K562 (cell line): ENCODE data around the gene DSP. TPM values are rescaled to one million over a fixed set of nuclear protein-coding genes. Genes with fewer than 3 reads are reported as not detected.

Experiments
- ASH1L ChIP-seq: fragments of 450-650 bp; IDR thresholded peaks from 2 replicates; pipeline ENCODE4 v1.6.1; 2018; ENCODE audit warnings: borderline replicate concordance, mild to moderate bottlenecking, low read depth; ENCODE audit not compliant: partially characterized antibody
- DNMT1 ChIP-seq: fragments of 450-650 bp; IDR thresholded peaks from 2 replicates; pipeline ENCODE4 v1.6.1; 2016; ENCODE audit warnings: antibody characterized with exemption, mild to moderate bottlenecking
- DPF2 ChIP-seq: fragments of 450-650 bp; IDR thresholded peaks from 2 replicates; pipeline ENCODE4 v1.6.1; 2016
- E2F1 ChIP-seq: sonication (generic); formaldehyde crosslinking; IDR thresholded peaks from 2 replicates; pipeline ENCODE4 v1.8.1; 2023; ENCODE audit warnings: mild to moderate bottlenecking, missing genetic modification reagents, moderate library complexity
- ETV1 ChIP-seq: fragments of 450-650 bp; conservative IDR thresholded peaks from 2 replicates; pipeline ENCODE4 v1.6.1; 2016; ENCODE audit warnings: missing genetic modification characterization, control low read depth, low read depth, missing compliant biosample characterization
- HMG20B ChIP-seq: fragments of 250-450 bp; sonication (Bioruptor Pico); IDR thresholded peaks from 2 replicates; pipeline ENCODE4 v1.5.0; 2021; ENCODE audit warnings: mild to moderate bottlenecking
- L3MBTL2 ChIP-seq: fragments of 450-650 bp; IDR thresholded peaks from 2 replicates; pipeline ENCODE4 v1.6.1; 2016; ENCODE audit warnings: mild to moderate bottlenecking, moderate library complexity
- MYNN ChIP-seq, 2 experiments: sonication (generic); formaldehyde crosslinking in 1 of 2; IDR thresholded peaks; 2 replicates each; pipeline versions ENCODE4 v1.5.0 to v1.6.1; 2016 to 2020; ENCODE audit warnings: antibody characterized with exemption in 1 of 2, missing genetic modification reagents in 1 of 2
- NFE2 ChIP-seq: IDR thresholded peaks from 2 replicates; pipeline ENCODE4 v1.6.1; 2014; ENCODE audit warnings: antibody characterized with exemption, low read depth
- NFRKB ChIP-seq: fragments of 450-650 bp; IDR thresholded peaks from 2 replicates; pipeline ENCODE4 v1.6.1; 2016; ENCODE audit warnings: low read depth
- NFXL1 ChIP-seq: fragments of 450-650 bp; formaldehyde crosslinking; IDR thresholded peaks from 2 replicates; pipeline ENCODE4 v1.4.0; 2021; ENCODE audit warnings: mild to moderate bottlenecking
- RAD21 ChIP-seq, 2 experiments: fragments of 250-450 bp in 1 of 2; fragments of 450-650 bp in 1 of 2; sonication (Bioruptor Pico) in 1 of 2; formaldehyde crosslinking in 1 of 2; IDR thresholded peaks in 1 of 2; conservative IDR thresholded peaks in 1 of 2; 2 replicates each; pipeline versions ENCODE4 v1.4.0 to v1.8.0; 2020 to 2022; ENCODE audit warnings: mild to moderate bottlenecking in 2 of 2, moderate library complexity in 1 of 2
- SIN3A ChIP-seq, 2 experiments: fragments of 150-350 bp in 1 of 2; IDR thresholded peaks; 2 replicates each; pipeline ENCODE4 v1.6.1; 2011 to 2016; ENCODE audit warnings: borderline replicate concordance in 2 of 2, low read depth in 2 of 2, low read length in 2 of 2, mild to moderate bottlenecking in 2 of 2, moderate library complexity in 2 of 2; ENCODE audit not compliant: control insufficient read depth in 1 of 2
- SMARCA5 ChIP-seq: fragments of 450-650 bp; IDR thresholded peaks from 2 replicates; pipeline ENCODE4 v1.6.1; 2016
- TAL1 ChIP-seq: fragments of 450-650 bp; IDR thresholded peaks from 2 replicates; pipeline ENCODE4 v1.6.1; 2016; ENCODE audit warnings: mild to moderate bottlenecking
- ZNF146 ChIP-seq: IDR thresholded peaks from one replicate; pipeline ENCODE4 v1.6.1; 2018; ENCODE audit warnings: missing compliant biosample characterization; ENCODE audit not compliant: unreplicated experiment
- ZNF76 ChIP-seq: fragments of 250-450 bp; sonication (Bioruptor Pico); IDR thresholded peaks from 2 replicates; pipeline ENCODE4 v1.4.0; 2020; ENCODE audit warnings: mild to moderate bottlenecking, moderate library complexity, borderline replicate concordance
- polyA plus RNA-seq, 8 experiments: library from polyadenylated mRNA; depleted of rRNA in 4 of 8; stranded (reverse) in 5 of 8; unstranded in 3 of 8; fragments of >200 nt; fragmentation: Nextera tagmentation in 2 of 8; fragmentation: Illumina TruSeq in 1 of 8; extraction: Ambion mirVana in 2 of 8; extraction: Trizol in 1 of 8; gene quantifications; 2 replicates each; pipeline versions ENCODE4 v1.2.1 to v1.2.3, GENCODE V29; 2011 to 2014; ENCODE audit warnings: inconsistent platforms in 1 of 8, missing spikeins in 1 of 8
- total RNA-seq, 7 experiments: library from RNA; depleted of rRNA in 6 of 7; stranded (reverse); fragments of >200 nt in 6 of 7; fragmentation: Illumina TruSeq in 2 of 7; extraction: Trizol in 2 of 7; gene quantifications; 2 replicates each; pipeline versions ENCODE4 v1.2.1 to v1.2.3, GENCODE V29; 2011 to 2021; ENCODE audit warnings: low replicate concordance in 1 of 7
- TF ChIP-seq, protein P1 (sequence below): fragments of 450-650 bp; formaldehyde crosslinking; IDR thresholded peaks from 2 replicates; pipeline ENCODE4 v1.4.0; 2022; ENCODE audit warnings: missing genetic modification characterization
- TF ChIP-seq, protein P2 (sequence below), 2 experiments: fragments of 450-650 bp in 1 of 2; IDR thresholded peaks; 2 replicates each; pipeline ENCODE4 v1.6.1; 2011 to 2017; ENCODE audit warnings: low read depth in 2 of 2, antibody characterized with exemption in 1 of 2, borderline replicate concordance in 1 of 2, low read length in 1 of 2, mild to moderate bottlenecking in 1 of 2, mixed read lengths in 1 of 2; ENCODE audit not compliant: control insufficient read depth in 1 of 2
- TF ChIP-seq, protein P3 (sequence below): fragments of 450-650 bp; conservative IDR thresholded peaks from 2 replicates; pipeline ENCODE4 v1.6.1; 2016; ENCODE audit warnings: missing genetic modification characterization, low read depth, mild to moderate bottlenecking, missing compliant biosample characterization, moderate library complexity

DSP gene
- total and polyA plus RNA-seq, 9 of the 15 experiments (the other 6 are each of a cell fraction or from before 2014, with no cell fraction given), result under 0.01 to 0.24 (median 0.03) TPM; not detected in 2

DNA sequence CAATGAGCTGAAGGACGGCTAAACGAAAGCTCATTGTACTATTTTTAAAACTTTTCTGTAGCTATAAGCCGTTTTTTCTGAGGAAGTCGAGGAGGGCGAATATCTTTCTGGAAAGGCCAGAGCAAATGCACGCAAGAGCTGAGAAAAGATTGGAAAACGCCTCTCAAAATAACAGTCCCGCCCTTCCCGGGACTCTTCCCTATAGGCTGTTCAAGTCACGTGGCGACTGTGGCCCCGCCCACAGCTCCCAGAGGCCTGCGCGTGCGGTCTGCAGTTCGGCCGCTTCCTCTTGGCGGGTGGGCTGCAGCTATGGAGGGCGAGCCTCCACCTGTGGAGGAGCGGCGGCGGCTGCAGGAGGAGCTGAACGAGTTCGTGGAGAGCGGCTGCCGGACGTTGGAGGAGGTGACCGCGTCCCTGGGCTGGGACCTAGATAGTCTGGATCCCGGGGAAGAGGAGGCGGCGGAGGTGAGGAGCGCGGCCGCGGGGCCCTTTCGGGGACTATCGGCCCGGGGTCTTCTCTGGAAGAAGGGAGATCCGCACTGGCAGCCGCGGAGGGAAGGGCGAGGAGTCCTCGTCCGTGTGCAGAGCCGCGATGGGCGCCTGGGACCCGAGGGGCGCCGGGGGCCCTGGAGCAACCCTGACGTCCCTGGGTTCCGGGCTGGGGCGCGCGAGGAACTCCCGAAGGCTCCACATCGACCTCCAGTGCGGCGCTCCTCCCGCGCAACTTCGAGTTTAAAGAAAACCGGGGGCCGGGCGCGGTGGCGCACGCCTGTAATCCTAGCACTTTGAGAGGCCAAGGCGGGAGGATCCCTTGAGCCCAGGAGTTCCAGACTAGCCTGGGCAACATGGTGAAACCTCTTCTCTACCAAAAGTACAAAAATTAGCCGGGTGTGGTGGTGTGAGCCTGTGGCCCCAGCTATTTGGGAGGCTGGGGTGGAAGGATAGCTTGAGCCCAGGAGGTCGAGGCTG lies 48.8 kb downstream of the DSP start, which contains the start of gene SNRNP48 (continued):
- TF ChIP-seq, protein P1, sequence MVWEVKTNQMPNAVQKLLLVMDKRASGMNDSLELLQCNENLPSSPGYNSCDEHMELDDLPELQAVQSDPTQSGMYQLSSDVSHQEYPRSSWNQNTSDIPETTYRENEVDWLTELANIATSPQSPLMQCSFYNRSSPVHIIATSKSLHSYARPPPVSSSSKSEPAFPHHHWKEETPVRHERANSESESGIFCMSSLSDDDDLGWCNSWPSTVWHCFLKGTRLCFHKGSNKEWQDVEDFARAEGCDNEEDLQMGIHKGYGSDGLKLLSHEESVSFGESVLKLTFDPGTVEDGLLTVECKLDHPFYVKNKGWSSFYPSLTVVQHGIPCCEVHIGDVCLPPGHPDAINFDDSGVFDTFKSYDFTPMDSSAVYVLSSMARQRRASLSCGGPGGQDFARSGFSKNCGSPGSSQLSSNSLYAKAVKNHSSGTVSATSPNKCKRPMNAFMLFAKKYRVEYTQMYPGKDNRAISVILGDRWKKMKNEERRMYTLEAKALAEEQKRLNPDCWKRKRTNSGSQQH (CRISPR knock-in tag), result no peak
- no peak for TF ChIP-seq DPF2
- no peak for TF ChIP-seq ZNF146 (CRISPR knock-in tag)
- TF ChIP-seq MYNN (IDR thresholded peaks at IDR 0.05), result no peak
- no peak for TF ChIP-seq MYNN (CRISPR knock-in tag; IDR thresholded peaks at IDR 0.05)
- TF ChIP-seq NFRKB, result no peak
- TF ChIP-seq NFE2, result no peak
- TF ChIP-seq HMG20B (CRISPR knock-in tag), result no peak
- TF ChIP-seq SMARCA5, result peak; percentile 79
- no peak for TF ChIP-seq TAL1
- TF ChIP-seq DNMT1, result no peak
- peak; percentile 80 for TF ChIP-seq L3MBTL2
- peak; percentile 17; the same call in 1 of the 2 replicates for TF ChIP-seq E2F1
- TF ChIP-seq ZNF76, result no peak
- TF ChIP-seq, protein P2, sequence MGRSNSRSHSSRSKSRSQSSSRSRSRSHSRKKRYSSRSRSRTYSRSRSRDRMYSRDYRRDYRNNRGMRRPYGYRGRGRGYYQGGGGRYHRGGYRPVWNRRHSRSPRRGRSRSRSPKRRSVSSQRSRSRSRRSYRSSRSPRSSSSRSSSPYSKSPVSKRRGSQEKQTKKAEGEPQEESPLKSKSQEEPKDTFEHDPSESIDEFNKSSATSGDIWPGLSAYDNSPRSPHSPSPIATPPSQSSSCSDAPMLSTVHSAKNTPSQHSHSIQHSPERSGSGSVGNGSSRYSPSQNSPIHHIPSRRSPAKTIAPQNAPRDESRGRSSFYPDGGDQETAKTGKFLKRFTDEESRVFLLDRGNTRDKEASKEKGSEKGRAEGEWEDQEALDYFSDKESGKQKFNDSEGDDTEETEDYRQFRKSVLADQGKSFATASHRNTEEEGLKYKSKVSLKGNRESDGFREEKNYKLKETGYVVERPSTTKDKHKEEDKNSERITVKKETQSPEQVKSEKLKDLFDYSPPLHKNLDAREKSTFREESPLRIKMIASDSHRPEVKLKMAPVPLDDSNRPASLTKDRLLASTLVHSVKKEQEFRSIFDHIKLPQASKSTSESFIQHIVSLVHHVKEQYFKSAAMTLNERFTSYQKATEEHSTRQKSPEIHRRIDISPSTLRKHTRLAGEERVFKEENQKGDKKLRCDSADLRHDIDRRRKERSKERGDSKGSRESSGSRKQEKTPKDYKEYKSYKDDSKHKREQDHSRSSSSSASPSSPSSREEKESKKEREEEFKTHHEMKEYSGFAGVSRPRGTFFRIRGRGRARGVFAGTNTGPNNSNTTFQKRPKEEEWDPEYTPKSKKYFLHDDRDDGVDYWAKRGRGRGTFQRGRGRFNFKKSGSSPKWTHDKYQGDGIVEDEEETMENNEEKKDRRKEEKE (IDR thresholded peaks at IDR 0.05; ENCODE audit: borderline replicate concordance in 1 of 2, control insufficient read depth in 1 of 2, low read depth in 2 of 2, low read length in 1 of 2), result no peak
- TF ChIP-seq ASH1L, result no peak
- TF ChIP-seq, protein P3, sequence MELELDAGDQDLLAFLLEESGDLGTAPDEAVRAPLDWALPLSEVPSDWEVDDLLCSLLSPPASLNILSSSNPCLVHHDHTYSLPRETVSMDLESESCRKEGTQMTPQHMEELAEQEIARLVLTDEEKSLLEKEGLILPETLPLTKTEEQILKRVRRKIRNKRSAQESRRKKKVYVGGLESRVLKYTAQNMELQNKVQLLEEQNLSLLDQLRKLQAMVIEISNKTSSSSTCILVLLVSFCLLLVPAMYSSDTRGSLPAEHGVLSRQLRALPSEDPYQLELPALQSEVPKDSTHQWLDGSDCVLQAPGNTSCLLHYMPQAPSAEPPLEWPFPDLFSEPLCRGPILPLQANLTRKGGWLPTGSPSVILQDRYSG (tag), result no peak
- TF ChIP-seq RAD21 (CRISPR knock-in tag; conservative IDR thresholded peaks at IDR 0.05 in 1 of 2, IDR thresholded peaks at IDR 0.05 in 1 of 2), result no peak; a peak in 1 of 4 replicates
- peak; percentile 53 for TF ChIP-seq ETV1
- TF ChIP-seq SIN3A (IDR thresholded peaks at IDR 0.05; ENCODE audit: borderline replicate concordance in 2 of 2, control insufficient read depth in 1 of 2, low read depth in 2 of 2, low read length in 2 of 2), result no peak
- TF ChIP-seq NFXL1 (CRISPR knock-in tag), result no peak
